ENCODE data around the gene PA2G4.

GRCh38 chr12:56155256-56155845, 51.0 kb downstream of the PA2G4 start:
- TF ChIP-seq MAFK (IDR thresholded peaks at IDR 0.05; ENCODE audit: low read depth, low read length) (no peak), POLR2A (IDR thresholded peaks at IDR 0.05; ENCODE audit: low read depth, low read length) (no peak), CEBPB (IDR thresholded peaks at IDR 0.05; ENCODE audit: low read depth, low read length) (no peak), NFE2L2 (IDR thresholded peaks at IDR 0.05; ENCODE audit: low read depth, low read length) (no peak), RAD21 (IDR thresholded peaks at IDR 0.05; ENCODE audit: low read length) (no peak), RCOR1 (IDR thresholded peaks at IDR 0.05; ENCODE audit: insufficient replicate concordance, low read length) (no peak)
- TF ChIP-seq, protein P1, sequence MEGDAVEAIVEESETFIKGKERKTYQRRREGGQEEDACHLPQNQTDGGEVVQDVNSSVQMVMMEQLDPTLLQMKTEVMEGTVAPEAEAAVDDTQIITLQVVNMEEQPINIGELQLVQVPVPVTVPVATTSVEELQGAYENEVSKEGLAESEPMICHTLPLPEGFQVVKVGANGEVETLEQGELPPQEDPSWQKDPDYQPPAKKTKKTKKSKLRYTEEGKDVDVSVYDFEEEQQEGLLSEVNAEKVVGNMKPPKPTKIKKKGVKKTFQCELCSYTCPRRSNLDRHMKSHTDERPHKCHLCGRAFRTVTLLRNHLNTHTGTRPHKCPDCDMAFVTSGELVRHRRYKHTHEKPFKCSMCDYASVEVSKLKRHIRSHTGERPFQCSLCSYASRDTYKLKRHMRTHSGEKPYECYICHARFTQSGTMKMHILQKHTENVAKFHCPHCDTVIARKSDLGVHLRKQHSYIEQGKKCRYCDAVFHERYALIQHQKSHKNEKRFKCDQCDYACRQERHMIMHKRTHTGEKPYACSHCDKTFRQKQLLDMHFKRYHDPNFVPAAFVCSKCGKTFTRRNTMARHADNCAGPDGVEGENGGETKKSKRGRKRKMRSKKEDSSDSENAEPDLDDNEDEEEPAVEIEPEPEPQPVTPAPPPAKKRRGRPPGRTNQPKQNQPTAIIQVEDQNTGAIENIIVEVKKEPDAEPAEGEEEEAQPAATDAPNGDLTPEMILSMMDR (conservative IDR thresholded peaks at IDR 0.05; ENCODE audit: low read depth, low read length), result no peak
